SK-N-SH treated with all-trans-retinoic acid at 6 μM for 48 hours (cell line): ENCODE measurements around the gene LRRC8A.

Source experiments
- ATAC-seq: fragments of 200-7000 bp; cut with Tn5 transposase; 3 replicates; pipeline ENCODE4 v1.9.1; 2020; ENCODE audit warnings: mild to moderate bottlenecking, moderate library complexity
- ARNTL ChIP-seq: fragments of 450-650 bp; formaldehyde crosslinking; IDR thresholded peaks from 2 replicates; pipeline ENCODE4 v1.5.0; 2020; ENCODE audit warnings: low read depth, mild to moderate bottlenecking, moderate library complexity, borderline replicate concordance
- BACH2 ChIP-seq: fragments of 250-450 bp; sonication (Bioruptor Pico); IDR thresholded peaks from 2 replicates; pipeline ENCODE4 v1.9.0; 2021; ENCODE audit warnings: mild to moderate bottlenecking, borderline replicate concordance
- ESRRG ChIP-seq: fragments of 250-450 bp; sonication (Bioruptor Pico); IDR thresholded peaks from 2 replicates; pipeline ENCODE4 v1.6.1; 2021; ENCODE audit warnings: mild to moderate bottlenecking
- GLIS3 ChIP-seq: fragments of 250-450 bp; sonication (Bioruptor Pico); IDR thresholded peaks from 2 replicates; pipeline ENCODE4 v1.5.0; 2020; ENCODE audit warnings: mild to moderate bottlenecking, moderate library complexity
- ISL1 ChIP-seq: fragments of 250-450 bp; sonication (Bioruptor Pico); IDR thresholded peaks from 2 replicates; pipeline ENCODE4 v2.1.2; 2022; ENCODE audit warnings: mild to moderate bottlenecking, moderate library complexity
- OSR1 ChIP-seq: fragments of 250-450 bp; sonication (Bioruptor Pico); IDR thresholded peaks from 2 replicates; pipeline ENCODE4 v1.8.0; 2022; ENCODE audit warnings: moderate library complexity, mild to moderate bottlenecking, inconsistent platforms
- PPARA ChIP-seq: fragments of 250-450 bp; sonication (Bioruptor Pico); IDR thresholded peaks from 2 replicates; pipeline ENCODE4 v1.5.0; 2020; ENCODE audit warnings: mild to moderate bottlenecking, borderline replicate concordance
- RARB ChIP-seq: fragments of 250-450 bp; sonication (Bioruptor Pico); IDR thresholded peaks from 2 replicates; pipeline ENCODE4 v1.8.0; 2021; ENCODE audit warnings: mild to moderate bottlenecking, moderate library complexity
- SNAI2 ChIP-seq: fragments of 250-450 bp; sonication (Bioruptor Pico); IDR thresholded peaks from 2 replicates; pipeline ENCODE4 v1.5.0; 2020; ENCODE audit warnings: mild to moderate bottlenecking, moderate library complexity
- TCF4 ChIP-seq: fragments of 250-450 bp; sonication (Bioruptor Pico); IDR thresholded peaks from 2 replicates; pipeline ENCODE4 v1.8.0; 2021; ENCODE audit warnings: mild to moderate bottlenecking, moderate library complexity, borderline replicate concordance
- TOX ChIP-seq: fragments of 250-450 bp; sonication (Bioruptor Pico); IDR thresholded peaks from 2 replicates; pipeline ENCODE4 v1.8.0; 2021; ENCODE audit warnings: mild to moderate bottlenecking, moderate library complexity, borderline replicate concordance
- ZC3H10 ChIP-seq: fragments of 250-450 bp; sonication (Bioruptor Pico); IDR thresholded peaks from 2 replicates; pipeline ENCODE4 v1.5.1; 2021; ENCODE audit warnings: mild to moderate bottlenecking, moderate library complexity
- ZFP3 ChIP-seq: fragments of 250-450 bp; sonication (Bioruptor Pico); IDR thresholded peaks from 2 replicates; pipeline ENCODE4 v1.5.0; 2020; ENCODE audit warnings: mild to moderate bottlenecking, moderate library complexity
- ZNF565 ChIP-seq: fragments of 450-650 bp; formaldehyde crosslinking; conservative IDR thresholded peaks from 2 replicates; pipeline ENCODE4 v1.5.0; 2020; ENCODE audit warnings: low read depth, mild to moderate bottlenecking, moderate library complexity
- ZNF70 ChIP-seq: fragments of 450-650 bp; formaldehyde crosslinking; IDR thresholded peaks from 2 replicates; pipeline ENCODE4 v1.5.0; 2020; ENCODE audit warnings: mild to moderate bottlenecking, moderate library complexity
- ZNF8 ChIP-seq: fragments of 450-650 bp; formaldehyde crosslinking; IDR thresholded peaks from 2 replicates; pipeline ENCODE4 v1.5.0; 2020; ENCODE audit warnings: mild to moderate bottlenecking, moderate library complexity
- TF ChIP-seq, protein P1 (sequence below): fragments of 250-450 bp; sonication (Bioruptor Pico); IDR thresholded peaks from 2 replicates; pipeline ENCODE4 v1.5.1; 2020; ENCODE audit warnings: low read depth, mild to moderate bottlenecking, moderate library complexity
- TF ChIP-seq, protein P2 (sequence below): fragments of 250-450 bp; sonication (Bioruptor Pico); IDR thresholded peaks from 2 replicates; pipeline ENCODE4 v1.8.0; 2020; ENCODE audit warnings: mild to moderate bottlenecking, moderate library complexity, borderline replicate concordance
- TF ChIP-seq, protein P3 (sequence below): fragments of 250-450 bp; sonication (Bioruptor Pico); IDR thresholded peaks from 2 replicates; pipeline ENCODE4 v1.5.1; 2021; ENCODE audit warnings: mild to moderate bottlenecking, moderate library complexity
- TF ChIP-seq, protein P4 (sequence below): fragments of 250-450 bp; sonication (Bioruptor Pico); IDR thresholded peaks from 2 replicates; pipeline ENCODE4 v1.5.0; 2020; ENCODE audit warnings: mild to moderate bottlenecking, moderate library complexity
- TF ChIP-seq, protein P5 (sequence below): fragments of 250-450 bp; sonication (Bioruptor Pico); IDR thresholded peaks from 2 replicates; pipeline ENCODE4 v1.8.0; 2021; ENCODE audit warnings: low read depth, mild to moderate bottlenecking, moderate library complexity, borderline replicate concordance

The LRRC8A gene

DNA sequence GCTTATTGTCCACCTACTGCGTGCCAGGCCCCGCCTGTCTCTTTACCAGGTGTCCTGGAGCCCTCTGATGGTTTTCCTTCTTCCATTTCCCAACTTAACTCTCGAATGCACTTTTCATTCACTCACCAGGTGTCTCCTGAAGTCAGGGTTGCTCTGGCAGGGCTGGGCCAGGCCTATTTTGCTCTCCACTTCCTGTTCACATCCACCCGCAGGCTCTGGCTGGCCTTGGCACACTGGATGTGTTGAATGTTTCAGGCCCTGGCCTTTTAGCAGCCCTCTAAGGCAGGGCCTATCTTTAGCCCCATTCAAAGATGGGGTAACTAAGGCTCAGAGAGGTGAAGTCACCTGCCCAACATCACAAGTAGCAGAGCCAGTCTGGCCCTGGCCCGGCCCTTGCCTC, 16.4 kb downstream of the LRRC8A start:
- TF ChIP-seq ISL1 (CRISPR knock-in tag) = no peak
- TF ChIP-seq, protein P1, sequence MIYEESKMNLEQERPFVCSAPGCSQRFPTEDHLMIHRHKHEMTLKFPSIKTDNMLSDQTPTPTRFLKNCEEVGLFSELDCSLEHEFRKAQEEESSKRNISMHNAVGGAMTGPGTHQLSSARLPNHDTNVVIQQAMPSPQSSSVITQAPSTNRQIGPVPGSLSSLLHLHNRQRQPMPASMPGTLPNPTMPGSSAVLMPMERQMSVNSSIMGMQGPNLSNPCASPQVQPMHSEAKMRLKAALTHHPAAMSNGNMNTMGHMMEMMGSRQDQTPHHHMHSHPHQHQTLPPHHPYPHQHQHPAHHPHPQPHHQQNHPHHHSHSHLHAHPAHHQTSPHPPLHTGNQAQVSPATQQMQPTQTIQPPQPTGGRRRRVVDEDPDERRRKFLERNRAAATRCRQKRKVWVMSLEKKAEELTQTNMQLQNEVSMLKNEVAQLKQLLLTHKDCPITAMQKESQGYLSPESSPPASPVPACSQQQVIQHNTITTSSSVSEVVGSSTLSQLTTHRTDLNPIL (CRISPR knock-in tag) = no peak
- TF ChIP-seq, protein P2, sequence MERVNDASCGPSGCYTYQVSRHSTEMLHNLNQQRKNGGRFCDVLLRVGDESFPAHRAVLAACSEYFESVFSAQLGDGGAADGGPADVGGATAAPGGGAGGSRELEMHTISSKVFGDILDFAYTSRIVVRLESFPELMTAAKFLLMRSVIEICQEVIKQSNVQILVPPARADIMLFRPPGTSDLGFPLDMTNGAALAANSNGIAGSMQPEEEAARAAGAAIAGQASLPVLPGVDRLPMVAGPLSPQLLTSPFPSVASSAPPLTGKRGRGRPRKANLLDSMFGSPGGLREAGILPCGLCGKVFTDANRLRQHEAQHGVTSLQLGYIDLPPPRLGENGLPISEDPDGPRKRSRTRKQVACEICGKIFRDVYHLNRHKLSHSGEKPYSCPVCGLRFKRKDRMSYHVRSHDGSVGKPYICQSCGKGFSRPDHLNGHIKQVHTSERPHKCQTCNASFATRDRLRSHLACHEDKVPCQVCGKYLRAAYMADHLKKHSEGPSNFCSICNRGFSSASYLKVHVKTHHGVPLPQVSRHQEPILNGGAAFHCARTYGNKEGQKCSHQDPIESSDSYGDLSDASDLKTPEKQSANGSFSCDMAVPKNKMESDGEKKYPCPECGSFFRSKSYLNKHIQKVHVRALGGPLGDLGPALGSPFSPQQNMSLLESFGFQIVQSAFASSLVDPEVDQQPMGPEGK (CRISPR knock-in tag) = no peak
- no peak for TF ChIP-seq ZC3H10 (CRISPR knock-in tag)
- TF ChIP-seq BACH2 (CRISPR knock-in tag) = no peak
- TF ChIP-seq, all 23 proteins: peak for 0
- no peak for ATAC-seq

DNA sequence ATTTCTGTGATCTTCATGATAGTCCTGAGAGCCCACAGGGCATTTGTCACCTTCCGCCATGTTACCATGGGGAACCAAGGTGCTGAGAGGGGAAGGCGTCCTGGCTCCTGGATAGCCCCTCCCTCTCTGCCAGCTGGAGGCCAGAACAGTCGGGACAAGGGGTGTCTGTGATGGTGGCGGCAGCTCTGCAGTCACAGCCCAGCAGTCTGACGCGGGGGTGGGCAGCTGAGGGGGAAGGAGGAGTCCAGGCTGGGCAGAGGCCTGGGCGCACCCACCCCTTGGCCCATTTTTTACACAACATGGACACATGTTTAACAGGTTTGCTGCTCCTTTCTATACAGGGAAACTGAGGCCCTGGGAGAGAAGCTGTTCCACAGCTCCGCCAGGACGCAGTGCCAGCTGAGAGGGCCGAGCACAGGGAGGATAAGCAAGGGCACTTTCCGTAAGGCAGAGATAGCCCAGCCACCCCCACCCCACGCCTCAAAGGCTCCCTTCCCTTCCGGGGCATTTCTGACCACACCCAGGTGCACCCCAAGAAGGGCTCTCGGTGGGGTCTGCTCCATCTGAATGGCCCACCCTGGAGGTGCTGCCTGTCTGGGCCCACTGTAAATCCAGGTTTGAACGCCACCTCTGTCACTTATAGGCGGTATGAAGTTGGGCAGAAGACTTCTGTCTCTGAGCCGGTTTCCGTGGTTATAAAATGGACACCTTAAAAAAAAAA, 17.1 kb downstream of the LRRC8A start:
- no peak for ATAC-seq
- TF ChIP-seq RARB (CRISPR knock-in tag) = no peak

DNA sequence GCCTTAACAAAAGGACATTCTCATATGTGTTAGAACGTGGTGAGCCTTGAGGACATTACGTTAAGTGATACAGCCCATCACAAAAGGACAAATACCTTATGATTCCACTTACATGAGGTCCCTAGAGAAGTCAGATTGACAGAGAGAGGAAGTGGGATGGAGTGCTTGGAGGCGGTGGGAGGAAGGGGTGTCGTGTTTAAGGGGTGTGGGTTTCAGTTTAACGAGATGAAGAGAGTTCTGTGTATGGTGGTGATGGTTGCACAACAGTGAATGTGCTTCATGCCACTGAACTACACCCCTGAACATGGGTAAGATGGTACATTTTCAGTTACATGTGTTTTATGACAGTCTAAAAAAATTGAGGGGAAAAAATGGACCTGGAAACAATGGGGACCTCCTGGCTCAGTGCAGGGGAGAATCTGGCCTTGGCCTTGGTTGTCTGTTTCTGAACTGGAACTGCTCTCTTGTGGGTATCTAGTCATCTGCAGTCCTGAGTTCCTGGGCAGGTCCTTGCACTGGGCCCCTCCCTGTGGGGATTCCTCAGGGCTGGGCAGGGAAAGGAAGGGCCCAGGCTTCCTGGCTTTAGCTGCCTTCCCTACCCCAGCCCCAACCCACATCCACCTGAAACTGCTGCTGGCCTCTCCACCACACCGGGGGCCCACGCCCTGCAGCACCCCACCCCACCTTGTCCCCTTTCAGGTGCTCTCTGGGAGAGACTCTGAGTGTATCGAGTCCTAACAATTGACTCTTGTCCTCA, 17.8 kb downstream of the LRRC8A start:
- TF ChIP-seq, protein P1 (CRISPR knock-in tag) = no peak
- TF ChIP-seq ARNTL (CRISPR knock-in tag) (no peak), ISL1 (CRISPR knock-in tag) (no peak), OSR1 (CRISPR knock-in tag) (no peak), PPARA (CRISPR knock-in tag) (no peak), ZNF8 (CRISPR knock-in tag) (no peak), ZFP3 (CRISPR knock-in tag) (no peak), ESRRG (no peak), BACH2 (CRISPR knock-in tag) (no peak), TCF4 (no peak), GLIS3 (CRISPR knock-in tag) (no peak), ZNF70 (no peak), SNAI2 (CRISPR knock-in tag) (no peak), TOX (CRISPR knock-in tag) (no peak), ZNF565 (CRISPR knock-in tag) (no peak), ZC3H10 (CRISPR knock-in tag) (no peak)
- TF ChIP-seq, protein P3, sequence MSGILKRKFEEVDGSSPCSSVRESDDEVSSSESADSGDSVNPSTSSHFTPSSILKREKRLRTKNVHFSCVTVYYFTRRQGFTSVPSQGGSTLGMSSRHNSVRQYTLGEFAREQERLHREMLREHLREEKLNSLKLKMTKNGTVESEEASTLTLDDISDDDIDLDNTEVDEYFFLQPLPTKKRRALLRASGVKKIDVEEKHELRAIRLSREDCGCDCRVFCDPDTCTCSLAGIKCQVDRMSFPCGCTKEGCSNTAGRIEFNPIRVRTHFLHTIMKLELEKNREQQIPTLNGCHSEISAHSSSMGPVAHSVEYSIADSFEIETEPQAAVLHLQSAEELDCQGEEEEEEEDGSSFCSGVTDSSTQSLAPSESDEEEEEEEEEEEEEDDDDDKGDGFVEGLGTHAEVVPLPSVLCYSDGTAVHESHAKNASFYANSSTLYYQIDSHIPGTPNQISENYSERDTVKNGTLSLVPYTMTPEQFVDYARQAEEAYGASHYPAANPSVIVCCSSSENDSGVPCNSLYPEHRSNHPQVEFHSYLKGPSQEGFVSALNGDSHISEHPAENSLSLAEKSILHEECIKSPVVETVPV = no peak
- TF ChIP-seq, protein P4, sequence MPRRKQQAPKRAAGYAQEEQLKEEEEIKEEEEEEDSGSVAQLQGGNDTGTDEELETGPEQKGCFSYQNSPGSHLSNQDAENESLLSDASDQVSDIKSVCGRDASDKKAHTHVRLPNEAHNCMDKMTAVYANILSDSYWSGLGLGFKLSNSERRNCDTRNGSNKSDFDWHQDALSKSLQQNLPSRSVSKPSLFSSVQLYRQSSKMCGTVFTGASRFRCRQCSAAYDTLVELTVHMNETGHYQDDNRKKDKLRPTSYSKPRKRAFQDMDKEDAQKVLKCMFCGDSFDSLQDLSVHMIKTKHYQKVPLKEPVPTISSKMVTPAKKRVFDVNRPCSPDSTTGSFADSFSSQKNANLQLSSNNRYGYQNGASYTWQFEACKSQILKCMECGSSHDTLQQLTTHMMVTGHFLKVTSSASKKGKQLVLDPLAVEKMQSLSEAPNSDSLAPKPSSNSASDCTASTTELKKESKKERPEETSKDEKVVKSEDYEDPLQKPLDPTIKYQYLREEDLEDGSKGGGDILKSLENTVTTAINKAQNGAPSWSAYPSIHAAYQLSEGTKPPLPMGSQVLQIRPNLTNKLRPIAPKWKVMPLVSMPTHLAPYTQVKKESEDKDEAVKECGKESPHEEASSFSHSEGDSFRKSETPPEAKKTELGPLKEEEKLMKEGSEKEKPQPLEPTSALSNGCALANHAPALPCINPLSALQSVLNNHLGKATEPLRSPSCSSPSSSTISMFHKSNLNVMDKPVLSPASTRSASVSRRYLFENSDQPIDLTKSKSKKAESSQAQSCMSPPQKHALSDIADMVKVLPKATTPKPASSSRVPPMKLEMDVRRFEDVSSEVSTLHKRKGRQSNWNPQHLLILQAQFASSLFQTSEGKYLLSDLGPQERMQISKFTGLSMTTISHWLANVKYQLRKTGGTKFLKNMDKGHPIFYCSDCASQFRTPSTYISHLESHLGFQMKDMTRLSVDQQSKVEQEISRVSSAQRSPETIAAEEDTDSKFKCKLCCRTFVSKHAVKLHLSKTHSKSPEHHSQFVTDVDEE = no peak
- TF ChIP-seq, protein P5, sequence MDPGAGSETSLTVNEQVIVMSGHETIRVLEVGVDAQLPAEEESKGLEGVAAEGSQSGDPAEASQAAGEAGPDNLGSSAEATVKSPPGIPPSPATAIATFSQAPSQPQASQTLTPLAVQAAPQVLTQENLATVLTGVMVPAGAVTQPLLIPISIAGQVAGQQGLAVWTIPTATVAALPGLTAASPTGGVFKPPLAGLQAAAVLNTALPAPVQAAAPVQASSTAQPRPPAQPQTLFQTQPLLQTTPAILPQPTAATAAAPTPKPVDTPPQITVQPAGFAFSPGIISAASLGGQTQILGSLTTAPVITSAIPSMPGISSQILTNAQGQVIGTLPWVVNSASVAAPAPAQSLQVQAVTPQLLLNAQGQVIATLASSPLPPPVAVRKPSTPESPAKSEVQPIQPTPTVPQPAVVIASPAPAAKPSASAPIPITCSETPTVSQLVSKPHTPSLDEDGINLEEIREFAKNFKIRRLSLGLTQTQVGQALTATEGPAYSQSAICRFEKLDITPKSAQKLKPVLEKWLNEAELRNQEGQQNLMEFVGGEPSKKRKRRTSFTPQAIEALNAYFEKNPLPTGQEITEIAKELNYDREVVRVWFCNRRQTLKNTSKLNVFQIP = no peak
- TF ChIP-seq, protein P2 (CRISPR knock-in tag) = no peak
- TF ChIP-seq, all 23 proteins: peak for 0
- peak; percentile 54 for ATAC-seq
